ENCODE measurements around the gene RAPGEF3.

RAPGEF3 gene

DNA sequence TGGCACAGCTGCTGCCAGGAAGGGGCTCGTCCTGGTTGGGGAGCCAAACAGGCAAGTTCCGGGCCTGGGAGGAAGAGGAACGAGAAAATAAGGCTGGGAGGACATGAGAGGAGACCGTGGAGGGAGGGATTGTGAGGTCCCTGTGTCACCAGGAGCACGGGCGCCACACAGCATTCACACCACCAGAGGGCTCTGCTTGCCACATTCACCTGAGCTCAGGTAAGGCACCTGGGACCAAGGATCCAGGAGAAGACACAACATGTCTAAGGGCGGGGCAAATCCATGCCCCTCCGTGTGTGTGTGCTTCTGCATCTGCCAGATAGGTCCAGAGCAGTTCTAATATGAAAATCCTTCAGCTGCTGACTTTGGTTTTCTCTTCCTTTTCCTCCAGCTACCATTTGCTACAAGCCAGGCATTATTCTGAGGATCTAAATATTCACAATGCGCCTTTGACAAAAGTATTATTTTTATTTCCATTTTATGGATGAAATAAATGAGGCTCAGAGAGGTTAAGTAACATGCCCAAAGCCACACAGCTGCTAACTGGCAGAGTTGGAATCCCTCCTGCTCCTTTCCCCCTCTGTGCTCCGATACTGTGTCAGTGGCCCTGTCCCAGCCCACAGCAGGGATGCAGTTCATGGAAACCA, 14.6 kb downstream of the RAPGEF3 start:
- no peaks in the 10 kb centered on the region for H3K36me3 ChIP-seq (replicated peaks)
- H3K4me1 ChIP-seq, result no peaks in the 10 kb centered on the region
- no peaks in the 10 kb centered on the region for H3K9me3 ChIP-seq
- no peak overlapping the region for H3K4me3 ChIP-seq
- DNase-seq (ENCODE audit: low spot score in 2 of 2), result peak in 1 of 2 experiments; percentile 43
- in situ Hi-C loops (cut with MboI; ENCODE audit: low sequenced_read_pairs), result no loop called here
- no peaks in the 10 kb centered on the region; the same call in 1 of the 2 replicates for H3K27me3 ChIP-seq (ENCODE audit: low read depth)

DNA sequence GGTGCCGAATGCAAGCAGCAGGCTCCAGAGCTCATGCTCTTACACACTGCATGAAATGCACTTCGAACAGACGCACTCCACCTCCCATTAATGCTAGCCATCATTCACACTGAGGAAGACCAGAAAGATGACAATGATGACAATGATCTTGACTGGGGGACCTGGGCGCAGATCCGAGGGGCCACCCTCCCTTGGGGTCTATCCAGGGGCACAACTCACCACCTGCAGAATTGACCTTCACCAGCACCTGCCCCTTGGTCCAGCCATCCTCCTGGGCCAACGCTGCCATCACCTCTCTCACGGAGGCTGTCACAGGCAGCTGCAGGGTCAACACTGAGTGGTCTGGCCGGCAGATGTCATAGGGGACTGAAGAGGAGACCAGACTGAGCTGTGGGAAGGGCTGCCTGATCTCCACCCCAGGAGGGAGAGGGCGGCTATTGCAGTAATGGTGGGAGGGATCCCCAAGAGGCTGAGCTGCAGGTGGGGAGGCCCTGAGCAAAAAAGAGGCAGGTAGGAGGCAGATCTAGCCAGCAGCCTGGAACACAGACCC, 15.3 kb downstream of the RAPGEF3 start:
- H3K4me3 ChIP-seq, result no peak overlapping the region
- in situ Hi-C loops (cut with MboI; ENCODE audit: low sequenced_read_pairs), result no loop called here
- H3K9me3 ChIP-seq, result no peaks in the 10 kb centered on the region
- no peaks in the 10 kb centered on the region for H3K36me3 ChIP-seq (replicated peaks)
- H3K27me3 ChIP-seq (ENCODE audit: low read depth), result no peaks in the 10 kb centered on the region; the same call in 1 of the 2 replicates
- no peaks in the 10 kb centered on the region for H3K4me1 ChIP-seq
- no peak for DNase-seq (ENCODE audit: low spot score in 2 of 2)

DNA sequence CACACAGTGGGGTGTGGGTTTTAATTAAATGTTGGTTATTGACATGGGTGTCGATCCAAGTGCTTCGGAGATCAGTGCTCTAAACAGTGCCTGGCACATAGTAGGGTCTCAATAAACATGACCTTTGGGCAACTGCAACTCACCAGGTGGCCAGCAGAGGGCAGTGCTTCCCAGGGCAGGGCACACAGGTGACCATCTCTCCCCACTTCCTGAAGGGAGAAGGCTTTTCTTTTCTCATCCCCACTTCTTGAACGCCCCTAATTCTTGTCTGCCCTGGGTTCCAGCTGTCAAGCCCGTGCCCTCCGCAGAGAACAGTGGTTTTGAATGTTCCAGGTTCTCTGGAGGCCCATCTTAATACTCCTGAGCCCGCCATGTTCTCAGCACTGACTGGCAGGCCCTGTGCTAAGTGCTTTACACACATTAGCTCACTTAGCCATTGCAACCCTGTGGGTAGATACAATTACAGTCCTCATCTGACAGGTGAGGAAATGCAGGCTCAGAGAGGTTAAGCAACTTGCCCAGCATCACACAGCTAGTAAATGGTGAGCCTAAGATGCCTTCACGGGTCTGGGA, 16.3 kb downstream of the RAPGEF3 start:
- peak; percentile 14 to 82 for DNase-seq (ENCODE audit: low spot score in 2 of 2)

DNA sequence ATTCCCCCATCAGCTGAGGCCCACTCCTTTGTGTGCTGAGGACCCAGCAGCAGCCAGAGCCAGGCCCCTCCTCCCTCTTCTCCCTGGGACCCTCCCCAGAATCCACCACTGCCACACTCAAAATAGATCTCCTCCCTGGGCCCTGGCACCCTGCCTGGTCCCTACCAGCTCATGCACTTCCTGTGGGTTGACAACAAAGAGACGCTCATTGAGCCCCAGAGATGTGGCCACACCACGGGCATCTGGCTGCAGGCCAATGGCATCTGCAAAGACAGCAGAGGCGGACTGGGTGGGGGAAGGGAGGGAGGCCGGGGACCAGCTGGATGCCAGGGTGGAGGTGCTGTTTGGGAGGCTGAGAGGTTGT, 17.4 kb downstream of the RAPGEF3 start:
- in situ Hi-C loops (cut with MboI; ENCODE audit: low sequenced_read_pairs), result no loop called here
- DNase-seq (ENCODE audit: low spot score in 2 of 2), result no peak
- H3K4me3 ChIP-seq, result no peak overlapping the region
- H3K4me1 ChIP-seq, result no peaks in the 10 kb centered on the region
- H3K36me3 ChIP-seq (replicated peaks), result no peaks in the 10 kb centered on the region
- no peaks in the 10 kb centered on the region; the same call in 1 of the 2 replicates for H3K27me3 ChIP-seq (ENCODE audit: low read depth)
- no peaks in the 10 kb centered on the region for H3K9me3 ChIP-seq

More for the DNA sequence above, 16.3 kb downstream of the RAPGEF3 start:
- no peaks in the 10 kb centered on the region for H3K9me3 ChIP-seq
- H3K36me3 ChIP-seq (replicated peaks), result no peaks in the 10 kb centered on the region
- no peak overlapping the region for H3K4me3 ChIP-seq
- in situ Hi-C loops (cut with MboI; ENCODE audit: low sequenced_read_pairs), result no loop called here
- no peaks in the 10 kb centered on the region for H3K4me1 ChIP-seq
- no peaks in the 10 kb centered on the region; the same call in 1 of the 2 replicates for H3K27me3 ChIP-seq (ENCODE audit: low read depth)

DNA sequence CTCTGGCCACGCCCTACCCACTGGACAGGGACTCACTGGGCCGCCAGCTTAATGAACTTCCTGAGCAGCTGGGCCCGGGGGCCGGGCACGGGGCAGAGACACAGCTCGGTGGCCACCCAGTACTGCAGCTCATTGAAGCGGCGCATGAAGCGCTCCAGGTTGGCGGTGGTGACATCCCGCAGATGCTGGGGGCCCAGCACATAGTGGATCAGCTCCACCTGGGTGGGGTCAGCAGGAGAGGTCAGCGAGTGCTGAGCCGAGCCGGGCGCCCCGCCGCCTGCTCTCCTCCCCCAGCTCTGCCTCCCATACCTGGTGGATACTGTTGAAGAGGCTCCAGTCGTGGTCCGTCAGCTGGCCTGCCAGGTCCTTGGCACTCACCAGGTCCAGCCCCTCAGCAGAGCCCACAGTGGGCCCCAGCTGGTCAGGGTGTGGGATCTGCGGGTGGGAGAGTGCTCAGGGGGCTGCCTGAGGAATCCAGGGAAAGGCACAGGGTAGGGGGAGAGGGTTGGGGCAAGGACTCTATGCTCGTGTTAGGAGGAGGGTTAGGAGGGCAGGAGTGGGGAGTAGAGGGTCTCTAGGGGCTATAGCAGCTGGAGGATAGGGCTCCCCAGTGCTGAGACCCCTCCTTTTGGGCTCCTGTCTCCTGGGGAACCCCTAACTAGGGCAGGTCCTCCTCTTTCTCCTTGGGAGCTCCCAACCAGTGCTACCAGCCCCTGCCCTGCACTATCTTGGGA, 17.9 kb downstream of the RAPGEF3 start:
- in situ Hi-C loops (cut with MboI; ENCODE audit: low sequenced_read_pairs), result no loop called here

DNA sequence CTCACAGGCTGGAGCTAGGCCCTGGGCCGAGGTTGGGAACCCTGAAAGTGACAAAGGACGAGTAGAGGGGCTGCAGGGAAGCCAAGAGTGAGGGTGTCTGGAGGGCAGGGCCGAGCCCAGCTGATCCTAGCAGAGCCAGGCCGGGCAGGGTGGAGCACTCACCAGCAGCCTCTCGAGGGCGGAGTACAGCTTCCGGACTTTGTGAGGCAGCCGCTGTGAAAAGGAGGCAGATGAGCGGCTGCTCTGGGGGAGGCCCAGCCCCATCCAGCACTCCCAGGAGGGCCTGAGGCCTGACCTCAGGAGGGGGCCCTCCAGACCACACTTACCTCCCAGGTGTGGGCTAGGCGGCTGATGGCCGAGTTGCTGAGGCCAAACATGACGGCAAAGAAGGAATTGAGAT, 18.7 kb downstream of the RAPGEF3 start:
- Histone ChIP-seq H3K9me3 (no peaks in the 10 kb centered on the region), H3K36me3 (replicated peaks) (no peaks in the 10 kb centered on the region), H3K4me3 (no peak overlapping the region), H3K4me1 (no peaks in the 10 kb centered on the region), H3K27me3 (ENCODE audit: low read depth) (no peaks in the 10 kb centered on the region; the same call in 1 of the 2 replicates)
- in situ Hi-C loops (cut with MboI; ENCODE audit: low sequenced_read_pairs), result no loop called here
- DNase-seq (ENCODE audit: low spot score in 2 of 2), result no peak

More for the DNA sequence above, 17.9 kb downstream of the RAPGEF3 start:
- Histone ChIP-seq H3K4me3 (no peak overlapping the region), H3K27me3 (ENCODE audit: low read depth) (no peaks in the 10 kb centered on the region; the same call in 1 of the 2 replicates), H3K9me3 (no peaks in the 10 kb centered on the region), H3K4me1 (no peaks in the 10 kb centered on the region), H3K36me3 (replicated peaks) (no peaks in the 10 kb centered on the region)
- DNase-seq (ENCODE audit: low spot score in 2 of 2), result no peak

DNA sequence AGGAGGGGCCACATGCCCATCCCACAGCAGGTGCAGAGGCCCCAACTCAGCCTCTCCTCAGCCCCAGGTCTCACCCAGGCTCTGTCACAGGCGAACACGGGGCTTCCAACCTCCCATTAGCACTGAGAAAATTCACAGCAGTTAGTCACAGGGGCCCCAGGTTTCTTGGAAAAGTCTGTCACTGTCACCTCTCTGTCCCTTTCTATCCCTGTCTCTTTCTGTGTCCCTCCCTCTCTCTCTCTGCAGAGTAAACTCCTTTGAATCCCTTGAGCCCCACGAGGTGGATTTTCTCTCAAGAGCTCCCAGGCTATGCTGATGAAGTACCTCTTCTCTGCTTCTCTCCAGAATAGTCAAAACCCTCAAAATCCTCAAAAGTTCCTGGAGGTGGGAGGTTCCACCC, 19.4 kb downstream of the RAPGEF3 start:
- Histone ChIP-seq H3K36me3 (replicated peaks) (no peaks in the 10 kb centered on the region), H3K27me3 (ENCODE audit: low read depth) (no peaks in the 10 kb centered on the region; the same call in 1 of the 2 replicates), H3K4me1 (no peaks in the 10 kb centered on the region), H3K9me3 (no peaks in the 10 kb centered on the region), H3K4me3 (no peak overlapping the region)
- in situ Hi-C loops (cut with MboI; ENCODE audit: low sequenced_read_pairs), result no loop called here
- DNase-seq (ENCODE audit: low spot score in 2 of 2), result no peak

DNA sequence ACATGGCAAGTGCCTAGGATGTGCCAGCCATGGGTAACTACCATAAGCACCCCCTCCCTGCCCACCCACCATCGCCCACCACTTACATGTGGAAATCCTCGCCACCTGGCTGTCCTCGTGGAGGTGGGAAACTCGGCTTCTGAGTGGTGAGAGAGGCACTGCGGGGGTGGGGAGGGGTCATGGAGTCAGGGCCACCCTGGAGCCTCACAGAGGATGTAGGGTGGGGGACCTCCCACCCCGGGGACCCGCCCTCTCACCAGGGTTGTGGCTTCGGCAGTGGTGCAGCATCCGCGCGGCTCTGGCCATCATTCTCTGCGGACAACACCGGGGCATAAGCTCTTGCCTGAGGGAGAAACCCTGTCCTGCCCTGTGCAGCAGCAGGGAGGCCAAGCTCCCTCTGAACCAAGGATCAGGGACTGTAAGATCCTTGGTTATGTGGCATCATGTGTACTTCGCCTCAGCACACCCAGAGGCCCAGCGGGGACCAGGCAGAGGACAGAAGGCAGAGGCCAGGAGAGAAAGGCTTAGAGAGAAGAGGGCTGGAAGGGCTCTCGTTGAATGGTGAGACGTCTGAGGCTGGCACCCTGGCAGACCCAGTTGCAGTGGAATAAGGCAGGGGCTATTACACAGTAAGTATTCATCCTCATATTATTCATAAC, 20.6 kb downstream of the RAPGEF3 start:
- Histone ChIP-seq H3K9me3 (no peaks in the 10 kb centered on the region), H3K4me1 (no peaks in the 10 kb centered on the region), H3K27me3 (ENCODE audit: low read depth) (no peaks in the 10 kb centered on the region; the same call in 1 of the 2 replicates), H3K36me3 (replicated peaks) (no peaks in the 10 kb centered on the region), H3K4me3 (no peak overlapping the region)
- no peak for DNase-seq (ENCODE audit: low spot score in 2 of 2)
- in situ Hi-C loops (cut with MboI; ENCODE audit: low sequenced_read_pairs), result no loop called here

DNA sequence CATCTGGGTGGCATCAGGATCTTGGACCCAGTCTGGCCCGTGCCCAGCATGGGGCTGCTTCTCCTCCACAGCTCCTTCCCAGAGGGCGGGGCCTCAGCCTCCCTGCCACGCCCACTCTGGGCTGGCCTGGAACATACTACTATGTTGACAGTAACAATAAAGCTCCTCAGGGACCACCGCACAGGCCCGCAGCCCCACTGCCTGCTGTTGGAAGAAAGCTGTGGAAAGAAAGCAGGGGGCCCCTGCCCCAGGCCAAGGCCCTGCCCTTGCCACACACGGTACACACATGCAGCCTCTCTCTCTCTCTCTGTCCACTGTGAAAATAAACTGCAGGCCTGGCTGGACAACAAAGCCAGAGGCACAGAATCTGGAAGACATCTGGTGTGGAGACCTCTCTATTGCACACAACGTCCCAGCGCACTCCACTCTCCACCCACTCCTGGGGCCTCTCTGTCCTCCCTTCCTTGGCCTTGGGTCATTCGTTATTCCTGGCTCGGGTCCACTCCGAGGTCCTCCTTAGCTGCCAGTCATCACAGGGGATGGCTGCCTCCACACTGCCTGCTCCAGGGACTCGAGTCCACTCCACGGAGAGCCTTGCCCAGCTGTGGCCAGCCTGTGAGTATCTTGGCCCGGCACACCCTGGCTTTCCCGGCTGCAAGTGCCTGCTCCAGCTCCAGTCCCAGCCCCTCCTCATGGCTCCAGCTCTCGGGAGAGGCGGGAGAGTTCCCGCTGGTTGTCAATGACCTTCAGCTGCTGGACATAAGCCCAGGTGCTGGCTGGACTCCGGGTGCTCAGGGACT, 21.6 kb downstream of the RAPGEF3 start:
- peak in 1 of 2 experiments; percentile 51 for DNase-seq (ENCODE audit: low spot score in 2 of 2)
- no peaks in the 10 kb centered on the region for H3K4me1 ChIP-seq
- H3K36me3 ChIP-seq (replicated peaks), result no peaks in the 10 kb centered on the region
- no peaks in the 10 kb centered on the region for H3K9me3 ChIP-seq
- H3K4me3 ChIP-seq, result no peak overlapping the region
- in situ Hi-C loops (cut with MboI; ENCODE audit: low sequenced_read_pairs), result no loop called here
- H3K27me3 ChIP-seq (ENCODE audit: low read depth), result no peaks in the 10 kb centered on the region

DNA sequence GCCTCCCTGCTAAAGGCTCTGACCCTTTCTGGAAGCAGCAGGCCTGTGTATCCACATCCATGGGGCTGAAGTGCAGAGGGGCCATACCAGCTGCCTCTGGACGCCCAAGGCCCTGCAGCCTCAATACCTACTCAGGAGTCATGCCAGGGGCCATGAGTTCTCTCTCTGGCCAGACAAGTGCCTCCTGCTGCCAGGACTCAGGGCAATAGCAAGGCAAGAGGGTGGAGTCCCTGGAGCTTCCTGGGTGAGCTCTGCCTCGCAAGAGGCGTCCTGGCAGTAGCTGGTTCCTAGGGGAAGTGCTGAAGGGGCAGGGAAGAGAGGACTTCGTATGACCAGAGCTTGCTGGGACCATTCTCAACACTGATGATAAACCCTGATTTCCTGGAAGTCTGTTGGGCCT, 22.5 kb downstream of the RAPGEF3 start:
- Histone ChIP-seq H3K27me3 (ENCODE audit: low read depth) (no peaks in the 10 kb centered on the region), H3K4me3 (no peak overlapping the region), H3K4me1 (no peaks in the 10 kb centered on the region), H3K9me3 (no peaks in the 10 kb centered on the region), H3K36me3 (replicated peaks) (no peaks in the 10 kb centered on the region)
- in situ Hi-C loops (cut with MboI; ENCODE audit: low sequenced_read_pairs), result no loop called here
- DNase-seq (ENCODE audit: low spot score in 2 of 2), result no peak

DNA sequence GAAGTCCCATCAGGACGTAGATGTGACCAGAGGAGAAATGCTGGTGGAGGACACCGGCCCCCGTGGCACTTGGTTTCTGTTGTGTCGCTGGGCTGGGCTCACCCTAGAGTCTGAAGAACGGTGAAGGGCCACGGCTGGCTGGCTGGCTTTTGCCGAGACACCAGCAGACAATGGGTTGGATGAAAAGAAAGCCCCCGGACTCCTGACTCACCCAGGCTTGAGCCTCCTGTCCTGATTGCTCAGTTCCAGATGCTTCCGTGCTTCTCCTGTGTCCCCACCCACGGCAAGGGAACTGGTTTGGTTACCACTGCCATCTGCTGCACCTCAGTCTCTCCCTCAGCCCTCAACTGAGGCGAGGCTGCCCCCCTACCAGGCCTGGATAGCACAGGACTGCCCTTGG, 23.0 kb downstream of the RAPGEF3 start:
- no peaks in the 10 kb centered on the region for H3K36me3 ChIP-seq (replicated peaks)
- H3K9me3 ChIP-seq, result no peaks in the 10 kb centered on the region
- H3K4me3 ChIP-seq, result no peak overlapping the region
- H3K27me3 ChIP-seq (ENCODE audit: low read depth), result no peaks in the 10 kb centered on the region
- no peaks in the 10 kb centered on the region for H3K4me1 ChIP-seq
- DNase-seq (ENCODE audit: low spot score in 2 of 2), result no peak
- in situ Hi-C loops (cut with MboI; ENCODE audit: low sequenced_read_pairs), result no loop called here

DNA sequence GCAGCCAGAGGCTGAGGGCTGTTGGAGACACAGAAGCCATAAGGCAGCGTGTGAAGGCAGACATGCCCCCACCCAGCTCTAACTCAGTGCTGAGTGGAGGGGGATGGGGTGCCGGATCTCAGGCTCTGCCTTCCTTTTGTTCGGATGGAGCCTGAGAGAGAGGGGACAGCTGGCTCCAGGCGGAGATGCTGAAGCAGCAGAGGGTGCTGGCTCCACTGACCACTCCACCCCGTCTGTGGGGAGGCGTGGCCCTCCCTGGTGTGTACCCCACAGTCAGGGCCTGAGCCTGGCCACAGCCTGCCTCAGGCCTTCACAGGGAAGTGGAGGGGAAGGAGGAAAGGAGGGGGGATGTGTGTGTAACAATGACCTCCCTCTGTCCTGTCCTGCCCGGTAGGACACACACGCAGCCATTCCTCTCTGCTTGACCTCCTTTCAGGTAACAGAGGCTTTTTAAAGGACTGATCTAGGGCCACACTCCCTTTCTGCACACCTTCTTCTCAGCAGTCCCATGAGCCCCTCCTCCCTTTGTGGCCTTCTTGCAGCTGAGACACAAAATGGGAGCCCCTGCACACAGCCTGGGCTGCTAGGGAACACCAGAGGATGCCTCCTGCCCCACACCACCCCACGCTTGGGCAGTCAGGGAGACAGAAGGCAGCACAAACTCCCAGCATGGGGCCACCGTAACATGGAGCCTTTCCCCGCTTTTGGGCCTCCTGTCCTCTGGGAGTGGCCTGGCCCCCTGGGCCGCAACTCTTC, 23.8 kb downstream of the RAPGEF3 start:
- no peaks in the 10 kb centered on the region for H3K9me3 ChIP-seq
- in situ Hi-C loops (cut with MboI; ENCODE audit: low sequenced_read_pairs), result no loop called here
- no peaks in the 10 kb centered on the region for H3K27me3 ChIP-seq (ENCODE audit: low read depth)
- no peak for DNase-seq (ENCODE audit: low spot score in 2 of 2)
- no peaks in the 10 kb centered on the region for H3K4me1 ChIP-seq
- no peak overlapping the region for H3K4me3 ChIP-seq
- no peaks in the 10 kb centered on the region for H3K36me3 ChIP-seq (replicated peaks)

Measured in HAP-1 (cell line).